ENCODE results near the gene ZNF784.

Gene ZNF784

GRCh38 chr19:55656552-55656951 is 32.2 kb upstream of the ZNF784 start:
- DNase-seq (ENCODE audit: low read depth): no peak

DNA sequence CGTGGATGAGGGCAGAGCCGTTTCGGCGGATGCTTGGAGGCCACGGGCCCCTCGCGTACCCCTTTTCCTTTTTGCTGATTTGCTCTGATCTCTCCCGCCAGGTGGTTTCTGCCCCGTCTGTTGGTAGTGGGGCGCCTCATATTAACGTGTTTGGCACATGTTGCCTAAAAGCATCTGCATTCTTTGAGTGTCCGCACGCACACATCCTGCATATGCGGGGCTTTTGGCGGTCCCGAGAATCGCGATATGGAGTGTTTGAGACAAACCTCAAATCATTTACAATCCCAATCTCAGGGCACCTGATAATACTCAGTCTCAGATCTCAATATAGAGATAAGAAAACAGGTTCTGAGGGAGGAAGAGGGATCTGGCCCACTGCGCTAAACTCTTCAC is 31.3 kb upstream of the ZNF784 start:
- no peak for DNase-seq (ENCODE audit: low read depth)

DNA sequence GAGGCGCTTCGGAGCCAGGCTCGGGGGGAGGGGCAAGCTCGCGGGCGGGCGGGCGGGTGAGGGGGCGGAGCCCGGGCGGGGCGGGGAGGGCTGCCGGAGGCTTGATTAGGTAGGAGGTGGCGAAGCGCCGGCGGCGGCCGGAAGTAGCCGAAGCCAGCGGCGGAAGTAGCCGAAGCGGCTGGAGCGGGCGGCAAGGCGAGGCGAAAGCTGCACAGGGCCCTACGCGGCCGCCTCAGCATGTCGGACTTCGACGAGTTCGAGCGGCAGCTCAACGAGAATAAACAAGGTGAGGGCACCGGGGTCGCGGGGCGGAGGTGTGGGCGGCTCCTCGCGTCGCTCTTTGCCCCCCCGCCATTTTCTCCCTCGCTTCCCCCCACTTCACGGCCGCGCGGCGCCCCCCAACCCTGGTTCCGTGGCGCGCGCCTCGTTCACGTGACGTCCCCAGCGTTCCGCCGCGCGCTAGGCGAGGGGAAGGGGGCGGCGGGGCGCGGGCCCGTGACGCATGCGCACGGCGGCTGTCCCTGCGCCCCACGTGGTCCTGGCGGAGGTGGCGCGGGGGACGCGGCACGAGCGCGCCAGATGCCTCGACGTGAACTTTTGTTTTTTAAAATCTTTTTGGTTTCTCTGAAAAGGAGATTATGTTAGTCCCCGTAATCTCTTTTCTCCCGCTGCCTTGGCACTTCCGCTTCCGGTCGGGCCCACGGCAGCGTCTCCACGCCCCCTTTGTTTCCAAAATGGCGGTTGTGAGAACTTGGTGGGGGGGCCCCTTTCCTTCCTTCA is 30.7 kb upstream of the ZNF784 start, which contains the start of gene U2AF2:
Gene U2AF2 (plus strand): TSS at position 168 of the 780 bp plus-strand sequence. CDS start 70 bp downstream, at position 238.
- DNase-seq (ENCODE audit: low read depth): no peak

GRCh38 chr19:55654323-55654867 is 30.0 kb upstream of the ZNF784 start:
- peak; percentile 99 for DNase-seq (ENCODE audit: low read depth)

- peak; percentile 96 for DNase-seq (ENCODE audit: low read depth)
Measured at GRCh38 chr19:55653651-55654322, 29.4 kb upstream of the ZNF784 start.

DNA sequence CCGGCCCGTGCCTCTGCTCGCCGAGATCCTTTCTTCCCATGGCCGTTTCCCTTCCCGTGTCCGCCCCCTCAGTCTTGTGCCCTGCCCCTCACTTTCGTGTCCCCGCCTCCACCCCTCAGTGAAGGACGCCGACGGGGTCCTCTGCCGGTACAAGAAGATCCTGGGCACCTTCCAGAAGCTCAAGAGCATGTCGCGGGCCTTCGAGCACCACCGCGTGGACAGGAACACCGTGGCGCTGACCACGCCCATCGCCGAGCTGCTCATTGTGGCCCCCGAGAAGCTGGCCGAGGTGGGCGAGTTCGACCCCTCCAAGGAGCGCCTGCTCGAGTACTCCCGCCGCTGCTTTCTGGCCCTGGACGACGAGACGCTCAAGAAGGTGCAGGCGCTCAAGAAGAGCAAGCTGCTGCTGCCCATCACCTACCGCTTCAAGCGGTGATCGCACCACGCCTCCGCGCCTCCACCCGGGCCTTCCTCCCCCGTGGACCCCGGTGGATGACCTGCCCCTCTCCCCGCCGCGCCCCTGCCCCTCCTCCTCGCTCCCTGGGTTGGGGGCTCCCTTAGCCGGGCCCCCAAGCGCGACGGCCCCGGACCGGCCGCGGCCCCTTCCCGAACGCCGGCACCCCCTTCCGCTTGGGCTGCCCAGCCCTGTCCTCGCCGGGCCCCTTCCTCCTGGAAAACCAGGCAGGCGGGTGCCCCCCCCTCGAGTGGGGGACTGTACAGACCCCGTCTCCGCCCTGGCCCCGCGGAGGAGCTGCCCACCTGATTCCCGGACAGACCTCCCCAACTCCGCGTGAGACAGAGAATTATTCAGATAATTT is 28.2 kb upstream of the ZNF784 start:
- no peak for DNase-seq (ENCODE audit: low read depth)

DNA sequence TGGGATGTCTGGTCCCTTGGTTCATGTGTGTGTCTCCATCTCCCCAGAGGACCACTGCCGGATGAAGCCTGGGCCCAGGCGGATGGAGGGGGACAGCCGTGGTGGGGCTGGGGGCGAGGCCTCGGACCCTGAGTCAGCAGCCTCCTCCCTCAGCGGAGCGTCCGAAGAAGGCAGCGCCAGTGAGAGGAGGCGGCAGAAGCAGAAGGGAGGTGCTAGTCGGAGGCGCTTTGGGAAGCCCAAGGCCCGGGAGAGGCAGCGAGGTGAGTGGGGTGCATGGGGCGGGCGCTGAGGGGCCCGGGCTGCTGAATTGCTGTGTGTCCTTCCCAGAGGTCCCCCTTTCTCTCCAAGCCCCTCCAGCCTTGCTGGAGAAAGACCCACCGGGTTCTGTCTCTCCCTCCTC is 26.9 kb upstream of the ZNF784 start:
- no peak for DNase-seq (ENCODE audit: low read depth)

- DNase-seq (ENCODE audit: low read depth): no peak
Measured at GRCh38 chr19:55650602-55651230, 26.4 kb upstream of the ZNF784 start.

- no peak for DNase-seq (ENCODE audit: low read depth)
Measured at GRCh38 chr19:55650126-55650557, 25.8 kb upstream of the ZNF784 start.

- no peak for DNase-seq (ENCODE audit: low read depth)
Measured at GRCh38 chr19:55649268-55650125, 25.1 kb upstream of the ZNF784 start.

GRCh38 chr19:55648585-55649267 is 24.4 kb upstream of the ZNF784 start:
- DNase-seq (ENCODE audit: low read depth): no peak

DNA sequence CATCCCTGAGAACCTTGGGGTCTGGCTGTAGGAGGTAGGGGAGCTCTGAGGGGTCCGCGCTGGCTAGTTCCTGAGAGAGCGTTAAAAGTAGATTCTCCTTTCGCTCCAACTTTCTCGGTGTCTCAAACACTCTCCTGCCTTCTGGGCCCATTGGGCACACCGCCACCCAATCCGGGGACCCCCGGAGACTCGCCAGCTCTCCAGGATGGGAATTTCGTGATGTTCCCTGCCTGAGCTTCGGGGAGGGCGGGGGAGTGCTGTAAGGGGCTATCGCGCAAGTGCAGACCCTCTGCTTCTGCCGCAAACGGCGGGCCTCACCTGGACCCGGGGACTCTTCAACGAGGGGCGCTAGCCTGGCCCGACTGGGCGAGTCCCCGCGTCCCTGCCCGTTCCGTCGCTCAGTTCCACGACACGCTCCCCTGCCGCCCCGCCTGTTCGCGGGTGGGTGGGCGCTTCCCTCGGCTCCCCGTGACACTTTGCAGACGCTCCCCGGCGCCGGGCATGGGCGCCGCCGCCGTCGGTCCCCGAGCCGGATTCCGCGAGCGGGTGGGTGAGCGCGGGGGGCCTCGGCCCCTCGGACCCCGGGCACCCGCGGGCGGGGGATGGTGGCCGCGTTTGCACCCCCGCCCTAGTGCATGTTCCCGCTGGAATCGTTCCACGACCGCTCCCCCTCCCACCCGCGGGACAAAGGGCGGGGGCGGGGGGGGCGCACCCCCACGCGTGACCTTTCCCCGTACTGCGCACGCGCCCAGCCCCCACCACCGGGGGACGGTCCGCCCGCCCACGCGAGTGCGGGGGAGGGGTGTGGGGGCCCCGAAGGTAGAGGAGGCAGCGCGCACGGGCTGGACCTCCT is 23.6 kb upstream of the ZNF784 start, which contains the start of gene CCDC106:
Gene CCDC106 (plus strand): TSS at position 481 of the 853 bp plus-strand sequence. CDS start 835 bp downstream, outside the sequence.
- DNase-seq (ENCODE audit: low read depth): no peak

GRCh38 chr19:55646889-55647731 is 22.7 kb upstream of the ZNF784 start:
- DNase-seq (ENCODE audit: low read depth): no peak

- DNase-seq (ENCODE audit: low read depth): no peak
Measured at GRCh38 chr19:55645512-55645881, 21.1 kb upstream of the ZNF784 start.

DNA sequence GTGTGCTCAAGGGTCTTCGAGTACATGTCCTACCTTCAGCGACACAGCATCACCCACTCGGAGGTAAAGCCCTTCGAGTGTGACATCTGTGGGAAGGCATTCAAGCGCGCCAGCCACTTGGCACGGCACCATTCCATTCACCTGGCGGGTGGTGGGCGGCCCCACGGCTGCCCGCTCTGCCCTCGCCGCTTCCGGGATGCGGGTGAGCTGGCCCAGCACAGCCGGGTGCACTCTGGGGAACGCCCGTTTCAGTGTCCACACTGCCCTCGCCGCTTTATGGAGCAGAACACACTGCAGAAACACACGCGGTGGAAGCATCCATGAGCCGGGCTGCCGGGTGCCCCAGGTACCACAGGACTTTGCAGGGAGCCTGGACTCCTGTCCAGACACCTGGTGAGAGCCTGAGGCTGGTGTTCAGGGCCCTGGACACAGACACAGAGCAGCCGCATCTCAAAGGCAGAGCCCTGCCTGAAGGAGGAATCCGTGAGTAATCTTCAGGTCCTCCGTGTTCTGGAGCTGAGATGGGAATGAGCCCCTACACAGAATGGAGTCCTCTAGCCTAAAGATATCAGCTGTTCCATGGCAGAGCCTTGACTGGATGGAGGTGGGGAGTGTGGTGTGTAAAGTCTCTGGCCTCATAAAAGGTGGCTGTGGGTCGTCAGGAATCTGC is 20.6 kb upstream of the ZNF784 start:
- no peak for DNase-seq (ENCODE audit: low read depth)

DNA sequence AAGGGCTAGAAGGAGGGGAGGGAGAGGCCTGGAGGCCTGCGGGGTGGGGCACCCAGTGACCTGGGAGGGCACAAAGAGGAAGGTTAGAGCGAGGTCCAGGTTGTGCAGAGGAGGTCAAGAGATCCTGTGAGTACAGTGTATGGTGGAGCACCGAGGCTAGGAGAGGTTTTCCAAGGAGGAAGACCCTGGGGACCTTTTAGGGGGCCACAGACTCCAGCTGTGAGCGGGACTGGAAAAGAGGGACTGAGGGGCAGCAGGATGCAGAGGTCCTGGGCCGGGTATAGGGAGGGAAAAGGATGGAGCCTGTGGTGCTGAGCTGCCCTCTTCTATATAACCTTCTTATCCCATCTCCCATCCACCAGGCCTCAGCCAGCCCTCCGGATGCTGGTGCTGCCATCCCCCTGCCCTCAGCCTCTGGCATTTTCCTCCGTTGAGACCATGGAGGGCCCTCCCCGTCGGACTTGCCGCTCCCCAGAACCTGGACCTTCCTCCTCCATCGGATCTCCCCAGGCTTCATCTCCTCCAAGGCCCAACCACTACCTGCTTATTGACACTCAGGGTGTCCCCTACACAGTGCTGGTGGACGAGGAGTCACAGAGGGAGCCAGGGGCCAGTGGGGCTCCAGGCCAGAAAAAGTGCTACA is 19.9 kb upstream of the ZNF784 start:
- DNase-seq (ENCODE audit: low read depth): no peak

GRCh38 chr19:55643887-55644176 is 19.5 kb upstream of the ZNF784 start:
- DNase-seq (ENCODE audit: low read depth): no peak

Measured in HS-5 (cell line).